A673 (cell line): ENCODE data around the gene CHRNG. TPM values are rescaled to one million over a fixed set of nuclear protein-coding genes. Genes with fewer than 3 reads are reported as not detected.

Source experiments
- BruUV-seq: library from RNA; stranded (reverse); fragments of 400-500 nt; replicated peaks from 2 replicates; lab custom pipeline; 2021; lab: Mats Ljungman, UMichigan
- CTCF ChIA-PET: fragments of 300-600 bp; sonication (Branson Sonifier 250); formaldehyde crosslinking; loops from one replicate; lab custom pipeline; 2022; ENCODE audit warnings: antibody characterized with exemption; lab: Charles Lee
- POLR2A ChIA-PET: fragments of 300-600 bp; sonication (Branson Sonifier 250); formaldehyde crosslinking; loops from one replicate; lab custom pipeline; 2022; ENCODE audit warnings: antibody characterized with exemption; ENCODE audit not compliant: low non-redundant PET; lab: Charles Lee
- DNase-seq: peaks from one replicate; pipeline ENCODE4 v3.0.0-alpha.2; 2015; ENCODE audit warnings: low spot score
- H3K27ac ChIP-seq: fragments of 200-600 bp; sonication (generic); 2 replicates; pipeline ENCODE4 v1.5.1; 2016; ENCODE audit warnings: mixed run types, low read depth, mild to moderate bottlenecking, mixed read lengths, antibody characterized with exemption, low read length; ENCODE audit not compliant: poor library complexity, severe bottlenecking
- H3K27me3 ChIP-seq: fragments of 200-600 bp; sonication (generic); replicated peaks from 2 replicates; pipeline ENCODE4 v1.6.1; 2017; ENCODE audit warnings: mixed run types, low read depth, mild to moderate bottlenecking, mixed read lengths, antibody characterized with exemption, low read length; ENCODE audit not compliant: insufficient read depth, poor library complexity
- H3K36me3 ChIP-seq: fragments of 200-600 bp; sonication (generic); 2 replicates; pipeline ENCODE4 v1.6.1; 2016; ENCODE audit warnings: mixed run types, mild to moderate bottlenecking, mixed read lengths, antibody characterized with exemption, low read length; ENCODE audit not compliant: insufficient read depth, poor library complexity, severe bottlenecking
- H3K4me1 ChIP-seq: fragments of 200-600 bp; sonication (generic); 2 replicates; pipeline ENCODE4 v1.6.1; 2017; ENCODE audit warnings: mixed run types, mild to moderate bottlenecking, mixed read lengths, antibody characterized with exemption, low read length; ENCODE audit not compliant: insufficient read depth, poor library complexity, severe bottlenecking
- H3K4me3 ChIP-seq: fragments of 200-600 bp; sonication (generic); 2 replicates; pipeline ENCODE4 v1.5.1; 2016; ENCODE audit warnings: low read depth, mixed run types, mild to moderate bottlenecking, mixed read lengths, low read length; ENCODE audit not compliant: poor library complexity, severe bottlenecking
- H3K9me3 ChIP-seq: fragments of 200-600 bp; sonication (generic); 2 replicates; pipeline ENCODE4 v1.6.1; 2016; ENCODE audit warnings: mixed run types, low read depth, mild to moderate bottlenecking, mixed read lengths, antibody characterized with exemption, low read length; ENCODE audit not compliant: poor library complexity, severe bottlenecking
- EZH2 ChIP-seq: fragments of 200-600 bp; sonication (generic); IDR thresholded peaks from 2 replicates; pipeline ENCODE4 v1.6.1; 2017; ENCODE audit warnings: borderline replicate concordance, low read depth, mild to moderate bottlenecking, mixed read lengths, antibody characterized with exemption, low read length; ENCODE audit not compliant: poor library complexity, severe bottlenecking
- intact Hi-C: fragments of 100-400 bp; cut with micrococcal nuclease; formaldehyde crosslinking; loops from one replicate; pipeline ENCODE4 v1.10.0; 2022; ENCODE audit not compliant: unreplicated experiment
- total RNA-seq: library from RNA; stranded (reverse); gene quantifications from 2 replicates; pipeline ENCODE4 v1.2.3, GENCODE V29; 2021
- TF ChIP-seq, protein P1 (sequence below): fragments of 300-800, 200-600 bp; sonication (generic); conservative IDR thresholded peaks from 2 replicates; pipeline ENCODE4 v1.5.1; 2017; ENCODE audit warnings: low read depth, mild to moderate bottlenecking, antibody characterized with exemption, low read length, moderate library complexity, mixed read lengths

CHRNG gene
- total RNA-seq, 1 experiment from 2014 or later, result not detected

GRCh38 chr2:232523682-232524597, 15.6 kb upstream of the CHRNG start:
- intact Hi-C loops, result loop anchor here (2.0 to 5.0 kb wide), 2 partner anchors 79 to 617 kb away; no protein-coding TSS in a partner anchor
- H3K36me3 ChIP-seq, result no peaks in the 10 kb centered on the region
- peaks cover 31% of the 10 kb centered on the region for H3K27me3 ChIP-seq
- BruUV-seq, result no TSS peak
- ChIA-PET CTCF (interaction anchor here (0.6 kb wide), 1 partner anchor 30 kb away, joined by 4 read pairs; no protein-coding TSS in a partner anchor), POLR2A (no interaction called here)
- peak overlapping the region; percentile 14 for H3K4me3 ChIP-seq
- peak; percentile 60 for DNase-seq
- no peak overlapping the region for H3K27ac ChIP-seq
- TF ChIP-seq, protein P1, sequence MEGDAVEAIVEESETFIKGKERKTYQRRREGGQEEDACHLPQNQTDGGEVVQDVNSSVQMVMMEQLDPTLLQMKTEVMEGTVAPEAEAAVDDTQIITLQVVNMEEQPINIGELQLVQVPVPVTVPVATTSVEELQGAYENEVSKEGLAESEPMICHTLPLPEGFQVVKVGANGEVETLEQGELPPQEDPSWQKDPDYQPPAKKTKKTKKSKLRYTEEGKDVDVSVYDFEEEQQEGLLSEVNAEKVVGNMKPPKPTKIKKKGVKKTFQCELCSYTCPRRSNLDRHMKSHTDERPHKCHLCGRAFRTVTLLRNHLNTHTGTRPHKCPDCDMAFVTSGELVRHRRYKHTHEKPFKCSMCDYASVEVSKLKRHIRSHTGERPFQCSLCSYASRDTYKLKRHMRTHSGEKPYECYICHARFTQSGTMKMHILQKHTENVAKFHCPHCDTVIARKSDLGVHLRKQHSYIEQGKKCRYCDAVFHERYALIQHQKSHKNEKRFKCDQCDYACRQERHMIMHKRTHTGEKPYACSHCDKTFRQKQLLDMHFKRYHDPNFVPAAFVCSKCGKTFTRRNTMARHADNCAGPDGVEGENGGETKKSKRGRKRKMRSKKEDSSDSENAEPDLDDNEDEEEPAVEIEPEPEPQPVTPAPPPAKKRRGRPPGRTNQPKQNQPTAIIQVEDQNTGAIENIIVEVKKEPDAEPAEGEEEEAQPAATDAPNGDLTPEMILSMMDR, result peak; percentile 50
- peak; percentile 78 for TF ChIP-seq EZH2
- H3K4me1 ChIP-seq, result peaks cover 7% of the 10 kb centered on the region
- no peaks in the 10 kb centered on the region for H3K9me3 ChIP-seq

DNA sequence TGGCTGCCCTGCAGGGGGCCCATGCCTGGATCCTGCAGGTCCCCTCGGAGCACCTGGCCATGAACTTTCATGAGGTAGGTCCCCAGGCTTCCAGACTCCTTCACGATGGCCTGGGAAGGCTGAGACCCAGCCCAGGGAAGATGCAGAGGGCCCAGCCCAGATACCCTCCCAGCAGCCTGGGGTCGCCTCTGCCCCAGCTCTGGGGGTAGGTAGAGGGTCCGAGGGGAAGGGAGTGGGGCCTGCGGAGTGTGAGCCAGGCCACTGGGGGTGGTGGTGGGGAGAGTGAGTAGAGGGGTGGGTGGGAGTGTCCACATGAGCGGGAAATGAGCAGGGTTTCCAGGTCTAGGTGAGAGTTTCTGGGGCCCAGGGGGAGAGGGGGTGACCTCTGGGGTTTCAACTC, 14.7 kb upstream of the CHRNG start:
- Histone ChIP-seq H3K9me3 (no peaks in the 10 kb centered on the region), H3K36me3 (no peaks in the 10 kb centered on the region), H3K27me3 (peaks cover 31% of the 10 kb centered on the region), H3K4me3 (no peak overlapping the region), H3K4me1 (peaks cover 7% of the 10 kb centered on the region), H3K27ac (no peak overlapping the region)
- POLR2A ChIA-PET, result no interaction called here
- no peak for DNase-seq
- CTCF ChIA-PET, result no interaction called here
- intact Hi-C loops, result loop anchor here (5.0 kb wide), 1 partner anchor 617 kb away; no protein-coding TSS in a partner anchor
- TF ChIP-seq, protein P1, result no peak
- no peak for TF ChIP-seq EZH2
- no TSS peak for BruUV-seq

- DNase-seq, result no peak
- H3K27ac ChIP-seq, result no peak overlapping the region
- H3K4me3 ChIP-seq, result no peak overlapping the region
- TF ChIP-seq EZH2, result no peak
- TF ChIP-seq, protein P1, result no peak
- no TSS peak for BruUV-seq
- H3K36me3 ChIP-seq, result no peaks in the 10 kb centered on the region
- peaks cover 7% of the 10 kb centered on the region for H3K4me1 ChIP-seq
- ChIA-PET CTCF (no interaction called here), POLR2A (no interaction called here)
- H3K27me3 ChIP-seq, result peaks cover 31% of the 10 kb centered on the region
- no peaks in the 10 kb centered on the region for H3K9me3 ChIP-seq
- intact Hi-C loops, result no loop called here
Measured at GRCh38 chr2:232525199-232525598, 14.3 kb upstream of the CHRNG start.
